K562 (cell line): ENCODE results near the gene CTSZ. TPM values are rescaled to one million over a fixed set of nuclear protein-coding genes. Genes with fewer than 3 reads are reported as not detected.

Experiments
- ATAC-seq: fragments of 200-7000 bp; cut with Tn5 transposase; 3 replicates; pipeline ENCODE4 v1.9.1; 2020; ENCODE audit warnings: moderate library complexity
- BruUV-seq: library from RNA; stranded (reverse); fragments of 400-500 nt; replicated peaks from 2 replicates; lab custom pipeline; 2021; lab: Mats Ljungman, UMichigan
- CTCF ChIA-PET: fragments of 300-600 bp; formaldehyde crosslinking; extraction: SDS; loops from one replicate; lab custom pipeline; 2021; ENCODE audit warnings: low intra/inter-chr PET ratio; lab: Yijun Ruan, JAX
- POLR2A ChIA-PET: fragments of 300-600, 350-650 bp; sonication (Branson Sonifier 250); formaldehyde crosslinking; extraction: SDS; loops from one replicate; lab custom pipeline; 2021; ENCODE audit warnings: antibody characterized with exemption, inconsistent platforms; lab: Yijun Ruan, JAX
- DNase-seq, 4 experiments: peaks; one replicate each; pipeline versions ENCODE4 v3.0.0 to v3.0.0-alpha.2; 2011 to 2018; ENCODE audit warnings: low spot score in 3 of 4, mixed read lengths in 3 of 4; ENCODE audit errors: extremely low read depth in 1 of 4
- FAIRE-seq: peaks from 2 replicates; lab custom pipeline; 2011; peaks lifted over from hg19 to GRCh38; lab: Jason Lieb, UNC
- H2AFZ ChIP-seq: 2 replicates; pipeline ENCODE4 v1.6.0; 2011; ENCODE audit warnings: low read depth, low read length, control low read depth, inconsistent platforms
- H3K27ac ChIP-seq: fragments of 200-600 bp; 3 replicates; pipeline ENCODE4 v1.8.0; 2011; ENCODE audit warnings: low read depth, mild to moderate bottlenecking, control low read depth, inconsistent platforms, low read length, moderate library complexity, mixed read lengths; ENCODE audit errors: extremely low read depth
- H3K27me3 ChIP-seq, 2 experiments: fragments of 300-600 bp in 1 of 2; 2 replicates in 1 of 2; 3 replicates in 1 of 2; pipeline versions ENCODE4 v1.6.0 to v1.8.0; 2011; ENCODE audit warnings: inconsistent platforms in 2 of 2, low read length in 2 of 2, mild to moderate bottlenecking in 1 of 2, mixed read lengths in 1 of 2, moderate library complexity in 1 of 2; ENCODE audit not compliant: control insufficient read depth in 2 of 2, insufficient read depth in 2 of 2
- H3K36me3 ChIP-seq: fragments of 300-600 bp; 3 replicates; pipeline ENCODE4 v1.8.0; 2011; ENCODE audit warnings: mild to moderate bottlenecking, low read length, inconsistent platforms; ENCODE audit not compliant: control insufficient read depth, insufficient read depth
- H3K4me1 ChIP-seq, 2 experiments: fragments of 200-600 bp in 1 of 2; replicated peaks in 1 of 2; 2 replicates in 1 of 2; 3 replicates in 1 of 2; pipeline versions ENCODE4 v1.5.1 to v1.8.0; 2011; ENCODE audit warnings: inconsistent platforms in 2 of 2, low read length in 2 of 2, mild to moderate bottlenecking in 1 of 2, mixed read lengths in 1 of 2, moderate library complexity in 1 of 2; ENCODE audit not compliant: control insufficient read depth in 2 of 2, insufficient read depth in 2 of 2
- H3K4me2 ChIP-seq: 2 replicates; pipeline ENCODE4 v1.6.1; 2011; ENCODE audit warnings: low read length, control low read depth, inconsistent platforms, mixed read lengths; ENCODE audit not compliant: insufficient read depth
- H3K4me3 ChIP-seq: fragments of 200-600 bp; sonication (generic), shearing (Covaris generic); 2 replicates; pipeline ENCODE4 v1.5.1; 2016; ENCODE audit warnings: control low read depth, inconsistent platforms
- H3K79me2 ChIP-seq: fragments of 200-600 bp; 3 replicates; pipeline ENCODE4 v1.8.0; 2011; ENCODE audit warnings: low read length, inconsistent platforms; ENCODE audit not compliant: control insufficient read depth, insufficient read depth
- H3K9ac ChIP-seq, 2 experiments: 2 replicates each; pipeline versions ENCODE4 v1.6.0 to v1.6.1; 2011; ENCODE audit warnings: low read depth in 2 of 2, low read length in 2 of 2, control low read depth in 1 of 2, inconsistent platforms in 1 of 2, mild to moderate bottlenecking in 1 of 2, mixed read lengths in 1 of 2; ENCODE audit not compliant: insufficient read depth in 1 of 2
- H3K9me1 ChIP-seq: one replicate; pipeline ENCODE4 v1.6.0; 2011; ENCODE audit warnings: inconsistent platforms, mild to moderate bottlenecking, low read length, moderate library complexity; ENCODE audit not compliant: control insufficient read depth, insufficient read depth
- H3K9me3 ChIP-seq: replicated peaks from 2 replicates; pipeline ENCODE4 v1.5.1; 2011; ENCODE audit warnings: low read depth, low read length, inconsistent platforms; ENCODE audit not compliant: control insufficient read depth, insufficient read depth
- H4K20me1 ChIP-seq: replicated peaks from 2 replicates; pipeline ENCODE4 v1.6.1; 2011; ENCODE audit warnings: low read length, inconsistent platforms, mixed read lengths; ENCODE audit not compliant: control insufficient read depth, insufficient read depth
- ATF7 ChIP-seq: fragments of 450-650 bp; IDR thresholded peaks from 2 replicates; pipeline ENCODE4 v1.7.1; 2014; ENCODE audit warnings: mild to moderate bottlenecking, moderate library complexity
- NCOA2 ChIP-seq, 2 experiments: fragments of 450-650 bp; IDR thresholded peaks; 2 replicates each; pipeline ENCODE4 v1.6.1; 2018; ENCODE audit warnings: mild to moderate bottlenecking in 2 of 2, moderate library complexity in 1 of 2; ENCODE audit not compliant: partially characterized antibody in 2 of 2
- PYGO2 ChIP-seq: fragments of 450-650 bp; IDR thresholded peaks from 2 replicates; pipeline ENCODE4 v1.6.1; 2016; ENCODE audit warnings: mild to moderate bottlenecking, missing genetic modification characterization, moderate library complexity, missing compliant biosample characterization
- TCF3 ChIP-seq: sonication (generic); formaldehyde crosslinking; IDR thresholded peaks from 2 replicates; pipeline ENCODE4 v1.4.0; 2020; ENCODE audit warnings: mild to moderate bottlenecking, missing genetic modification reagents
- THAP12 ChIP-seq: fragments of 250-450 bp; sonication (Bioruptor Pico); IDR thresholded peaks from 2 replicates; pipeline ENCODE4 v1.9.0; 2021; ENCODE audit warnings: mild to moderate bottlenecking, inconsistent platforms
- TRIM28 ChIP-seq: fragments of 450-650 bp; IDR thresholded peaks from 2 replicates; pipeline ENCODE4 v1.6.1; 2017
- XRCC4 ChIP-seq: IDR thresholded peaks from one replicate; pipeline ENCODE4 v1.6.1; 2011; ENCODE audit not compliant: insufficient read depth, insufficient read length; ENCODE audit errors: extremely low read depth
- ZNF398 ChIP-seq: fragments of 250-450 bp; sonication (Bioruptor Pico); IDR thresholded peaks from 2 replicates; pipeline ENCODE4 v1.8.0; 2021; ENCODE audit warnings: moderate library complexity, mild to moderate bottlenecking, inconsistent platforms
- ZNF584 ChIP-seq: fragments of 200-800 bp; sonication (Bioruptor generic); IDR thresholded peaks from 2 replicates; pipeline ENCODE4 v1.6.1; 2016; ENCODE audit warnings: low read depth, mild to moderate bottlenecking, missing genetic modification characterization, missing compliant biosample characterization
- WGBS: fragments of 100-300 bp; shearing (Covaris generic); methylation state at CpG from one replicate; pipeline ENCODE4 v1.1.6; 2016; ENCODE audit warnings: low coverage, mixed read lengths; ENCODE audit not compliant: insufficient coverage; ENCODE audit errors: missing lambda C conversion rate; 5-methylcytosine and 5-hydroxymethylcytosine counted together
- in situ Hi-C: fragments of 300-500 bp; cut with MboI; formaldehyde crosslinking; loops from 4 replicates; pipeline ENCODE4 v1.15.0; 2018; ENCODE audit warnings: inconsistent platforms, mixed read lengths
- intact Hi-C: fragments of 100-400 bp; cut with micrococcal nuclease; formaldehyde crosslinking; loops from 2 replicates; pipeline ENCODE4 v1.14.2; 2022
- polyA plus RNA-seq, 8 experiments: library from polyadenylated mRNA; depleted of rRNA in 4 of 8; stranded (reverse) in 5 of 8; unstranded in 3 of 8; fragments of >200 nt; fragmentation: Nextera tagmentation in 2 of 8; fragmentation: Illumina TruSeq in 1 of 8; extraction: Ambion mirVana in 2 of 8; extraction: Trizol in 1 of 8; gene quantifications; 2 replicates each; pipeline versions ENCODE4 v1.2.1 to v1.2.3, GENCODE V29; 2011 to 2014; ENCODE audit warnings: inconsistent platforms in 1 of 8, missing spikeins in 1 of 8
- total RNA-seq, 7 experiments: library from RNA; depleted of rRNA in 6 of 7; stranded (reverse); fragments of >200 nt in 6 of 7; fragmentation: Illumina TruSeq in 2 of 7; extraction: Trizol in 2 of 7; gene quantifications; 2 replicates each; pipeline versions ENCODE4 v1.2.1 to v1.2.3, GENCODE V29; 2011 to 2021; ENCODE audit warnings: low replicate concordance in 1 of 7

CTSZ gene
- total and polyA plus RNA-seq, 9 of the 15 experiments (the other 6 are each of a cell fraction or from before 2014, with no cell fraction given): 1.6 to 143 (median 82.8) TPM

GRCh38 chr20:59043698-59044097 lies 36.6 kb upstream of the CTSZ start:
- Histone ChIP-seq H3K36me3 (peaks cover 24% of the 10 kb centered on the region), H3K27ac (no peak overlapping the region), H3K4me3 (no peak overlapping the region), H3K4me2 (no peak overlapping the region), H3K79me2 (peaks cover 44% of the 10 kb centered on the region), H3K9ac (no peak overlapping the region), H4K20me1 (peaks cover 5% of the 10 kb centered on the region), H3K27me3 (no peaks in the 10 kb centered on the region), H3K9me1 (peaks cover 4% of the 10 kb centered on the region), H3K9me3 (no peaks in the 10 kb centered on the region), H3K4me1 (peaks cover 12 to 29% of the 10 kb centered on the region in 2 experiments; a peak in 4 of 5 replicates), H2AFZ (peak overlapping the region; percentile 99)
- DNase-seq: no peak
- no peak for FAIRE-seq
- no TSS peak for BruUV-seq
- in situ Hi-C loops (no loop called here), intact Hi-C loops (no loop called here)
- CTCF ChIA-PET: no interaction called here
- POLR2A ChIA-PET: interaction anchor here (1.0 to 4.5 kb wide), 5 partner anchors 8 to 62 kb away, joined by 3 to 28 read pairs (median 3); partner anchors contain the start of gene ATP5F1E
- TF ChIP-seq PYGO2: no peak
- TF ChIP-seq XRCC4: no peak
- no peak for TF ChIP-seq ZNF584 (CRISPR knock-in tag)
- TF ChIP-seq THAP12: no peak
- no peak for TF ChIP-seq ZNF398 (CRISPR knock-in tag)
- TF ChIP-seq TRIM28: no peak
- no peak for TF ChIP-seq NCOA2 (IDR thresholded peaks at IDR 0.05; ENCODE audit: partially characterized antibody in 2 of 2)
- no peak for TF ChIP-seq ATF7
- TF ChIP-seq TCF3 (CRISPR knock-in tag): no peak
- no peak for ATAC-seq
- 52% methylated on average over 3 of the region's 3 CpGs for WGBS
